Right lobe of liver (tissue), 4 donors: ENCODE results near the gene KCNJ4.
"Not testable (repeated sequence)": the region's sequence is repeated elsewhere in the genome, so short reads cannot be mapped to it uniquely, and the experiment has no call there.

Experiments used
- CTCF ChIP-seq, 4 donors: fragments of 200-600 bp in 3 of 4; fragments of 450-650 bp in 1 of 4; IDR thresholded peaks; one replicate each; pipeline versions ENCODE4 v1.5.1 to v1.8.0; 2016 to 2022; ENCODE audit warnings: antibody characterized with exemption in 4 of 4, mild to moderate bottlenecking in 2 of 4
- POLR2A ChIP-seq: fragments of 450-650 bp; IDR thresholded peaks from one replicate; pipeline ENCODE4 v1.6.1; 2017; ENCODE audit warnings: antibody characterized with exemption, mild to moderate bottlenecking
- donor health status: DM: no; HTN: no; CAD: no.
- donor health status: DM: no; HTN: no; CAD: no.
- donor health status: DM: no; HTN: yes; CAD: no.

DNA sequence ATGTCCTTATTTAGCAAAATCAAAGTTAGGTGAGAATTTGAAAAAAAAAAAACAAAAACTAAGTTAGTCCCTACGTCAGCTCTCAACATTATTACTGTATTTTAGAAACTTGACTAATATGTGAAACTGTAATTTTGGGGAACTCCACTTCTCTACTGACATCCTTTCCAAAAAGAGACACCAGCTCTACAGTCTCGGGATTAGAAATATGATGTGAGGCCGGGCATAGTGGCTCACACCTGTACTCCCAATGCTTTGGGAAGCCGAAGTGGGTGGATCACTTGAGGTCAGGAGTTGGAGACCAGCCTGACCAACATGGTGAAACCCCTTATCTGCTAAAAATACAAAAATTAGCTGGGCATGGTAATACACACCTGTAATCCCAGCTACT, 65.6 kb downstream of the KCNJ4 start:
- not testable (repeated sequence) for TF ChIP-seq CTCF (IDR thresholded peaks at IDR 0.05); POLR2A
